Endodermal cell (in vitro differentiated cells): ENCODE measurements around the gene NT5C. TPM values are rescaled to one million over a fixed set of nuclear protein-coding genes. Genes with fewer than 3 reads are reported as not detected.
A peak's percentile ranks its signal among the peaks of the same experiment; 100 is the strongest.

Experiments
- DNase-seq: peaks from one replicate; pipeline ENCODE4 v3.0.0-alpha.2; 2017
- H3K27ac ChIP-seq: 2 replicates; pipeline ENCODE4 v1.5.1; 2013; ENCODE audit warnings: mild to moderate bottlenecking, low read depth, low read length, moderate library complexity
- H3K27me3 ChIP-seq: 2 replicates; pipeline ENCODE4 v1.6.1; 2013; ENCODE audit warnings: mild to moderate bottlenecking, low read length, moderate library complexity; ENCODE audit not compliant: insufficient read depth, control insufficient read depth, poor library complexity, severe bottlenecking
- H3K36me3 ChIP-seq: 2 replicates; pipeline ENCODE4 v1.7.0; 2013; ENCODE audit warnings: mild to moderate bottlenecking, low read length, moderate library complexity; ENCODE audit not compliant: control insufficient read depth, insufficient read depth
- H3K4me1 ChIP-seq: one replicate; pipeline ENCODE4 v1.7.0; 2013; ENCODE audit warnings: low read length; ENCODE audit not compliant: control insufficient read depth, insufficient read depth
- H3K4me3 ChIP-seq: 2 replicates; pipeline ENCODE4 v1.5.1; 2013; ENCODE audit warnings: mild to moderate bottlenecking, low read length, moderate library complexity
- H3K9ac ChIP-seq: 2 replicates; pipeline ENCODE4 v1.6.1; 2013; ENCODE audit warnings: mild to moderate bottlenecking, low read length, moderate library complexity; ENCODE audit not compliant: poor library complexity, severe bottlenecking; ENCODE audit errors: extremely low read depth
- H3K9me3 ChIP-seq: 2 replicates; pipeline ENCODE4 v1.6.1; 2013; ENCODE audit warnings: mild to moderate bottlenecking, low read length, moderate library complexity; ENCODE audit not compliant: control insufficient read depth
- H3K27ac Mint-ChIP-seq: 2 replicates; pipeline ENCODE4 v1.8.0; 2020; ENCODE audit warnings: mixed read lengths
- H3K27me3 Mint-ChIP-seq: 2 replicates; pipeline ENCODE4 v1.8.0; 2021; ENCODE audit warnings: mild to moderate bottlenecking, mixed read lengths; ENCODE audit not compliant: insufficient read depth
- H3K36me3 Mint-ChIP-seq: 2 replicates; pipeline ENCODE4 v1.8.0; 2020; ENCODE audit warnings: low read depth, mixed read lengths
- H3K4me1 Mint-ChIP-seq: 2 replicates; pipeline ENCODE4 v1.8.0; 2020; ENCODE audit warnings: mixed read lengths
- H3K4me3 Mint-ChIP-seq: 2 replicates; pipeline ENCODE4 v1.8.0; 2020; ENCODE audit warnings: mild to moderate bottlenecking, moderate library complexity, mixed read lengths
- H3K9me3 Mint-ChIP-seq: 2 replicates; pipeline ENCODE4 v1.8.0; 2020; ENCODE audit warnings: mild to moderate bottlenecking, mixed read lengths
- CTCF ChIP-seq: fragments of 200-600 bp; sonication (generic); conservative IDR thresholded peaks from 2 replicates; pipeline ENCODE4 v1.5.0; 2021; ENCODE audit warnings: antibody characterized with exemption, mild to moderate bottlenecking
- WGBS, 2 experiments: methylation state at CpG; one replicate each; pipeline versions ENCODE4 v1.1.5 to v1.1.7; 2013; ENCODE audit warnings: missing lambda C conversion rate in 2 of 2, mixed read lengths in 1 of 2; ENCODE audit not compliant: insufficient coverage in 1 of 2, insufficient read length in 1 of 2; 5-methylcytosine and 5-hydroxymethylcytosine counted together
- total RNA-seq, 2 donors: library from RNA; stranded (reverse); fragmentation: NEBNext Ultra II Directional in 1 of 2; extraction: Animal tissue kit (Norgen Biotek cat#: 25700) in 1 of 2; gene quantifications; 2 replicates in 1 of 2; 3 replicates in 1 of 2; pipeline ENCODE4 v1.2.1, GENCODE V29; 2021

Gene NT5C
- total RNA-seq, 2 donors from 2014 or later: 69.1 to 80.3 TPM

GRCh38 chr17:75091855-75092327 is 39.7 kb downstream of the NT5C start:
- Mint-ChIP-seq H3K36me3 (peaks cover 21% of the 10 kb centered on the region), H3K4me1 (peaks cover 41% of the 10 kb centered on the region), H3K27ac (peak overlapping the region; percentile 82), H3K9me3 (no peaks in the 10 kb centered on the region), H3K4me3 (peak overlapping the region; percentile 82), H3K27me3 (no peaks in the 10 kb centered on the region)
- Histone ChIP-seq H3K4me3 (peak overlapping the region; percentile 8), H3K9me3 (no peaks in the 10 kb centered on the region), H3K9ac (no peak overlapping the region), H3K36me3 (peaks cover 6% of the 10 kb centered on the region), H3K27me3 (no peaks in the 10 kb centered on the region), H3K4me1 (peaks cover 3% of the 10 kb centered on the region), H3K27ac (no peak overlapping the region)
- DNase-seq: peak; percentile 70
- TF ChIP-seq CTCF: no peak
- WGBS, 2 experiments: 66 to 85% methylated on average over 4 to 10 of the region's 10 CpGs

- peak overlapping the region; percentile 82 for H3K4me3 Mint-ChIP-seq
- no peaks in the 10 kb centered on the region for H3K27me3 Mint-ChIP-seq
- no peaks in the 10 kb centered on the region for H3K9me3 Mint-ChIP-seq
- peaks cover 47% of the 10 kb centered on the region for H3K4me1 Mint-ChIP-seq
- H3K27ac Mint-ChIP-seq: peak overlapping the region; percentile 82
- no peaks in the 10 kb centered on the region for H3K9me3 ChIP-seq
- peak overlapping the region; percentile 51 for H3K27ac ChIP-seq
- peak overlapping the region; percentile 8 for H3K4me3 ChIP-seq
- H3K9ac ChIP-seq: peak overlapping the region; percentile 4
- H3K4me1 ChIP-seq: peaks cover 3% of the 10 kb centered on the region
- DNase-seq: peak; percentile 76
- WGBS, 2 experiments: 73 to 89% methylated on average over 9 to 19 of the region's 19 CpGs
- H3K36me3 ChIP-seq: peaks cover 6% of the 10 kb centered on the region
- peaks cover 19% of the 10 kb centered on the region for H3K36me3 Mint-ChIP-seq
- no peak for TF ChIP-seq CTCF
- H3K27me3 ChIP-seq: no peaks in the 10 kb centered on the region
These were observed 40.4 kb downstream of the NT5C start for GRCh38 chr17:75090871-75091854.

GRCh38 chr17:75088465-75089417 is 42.8 kb downstream of the NT5C start:
- peak; percentile 92 for DNase-seq
- H3K36me3 ChIP-seq: peaks cover 2% of the 10 kb centered on the region
- H3K27ac ChIP-seq: no peak overlapping the region
- H3K9me3 ChIP-seq: no peaks in the 10 kb centered on the region
- H3K4me1 ChIP-seq: peaks cover 6% of the 10 kb centered on the region
- 75 to 82% methylated on average over 6 to 11 of the region's 11 CpGs for WGBS, 2 experiments
- TF ChIP-seq CTCF: no peak
- Mint-ChIP-seq H3K27ac (peak overlapping the region; percentile 92), H3K9me3 (no peaks in the 10 kb centered on the region), H3K4me3 (peak overlapping the region; percentile 82), H3K36me3 (peaks cover 8% of the 10 kb centered on the region), H3K27me3 (no peaks in the 10 kb centered on the region), H3K4me1 (peaks cover 50% of the 10 kb centered on the region)
- H3K4me3 ChIP-seq: peak overlapping the region; percentile 89
- H3K9ac ChIP-seq: peak overlapping the region; percentile 90
- H3K27me3 ChIP-seq: no peaks in the 10 kb centered on the region
